Thoracic aorta (tissue), 2 donors: Measurements from ENCODE around the gene MTPN. TPM values are rescaled to one million over a fixed set of nuclear protein-coding genes. Genes with fewer than 3 reads are reported as not detected.

ENCODE experiments used
- ATAC-seq: fragments of 150-250 bp; one replicate; pipeline ENCODE4 v1.8.0; 2017; ENCODE audit warnings: low read depth; ENCODE audit not compliant: insufficient number of reproducible peaks, low FRiP score
- DNase-seq: peaks from one replicate; pipeline ENCODE4 v3.0.0-alpha.2; 2020; ENCODE audit warnings: low spot score
- H3K27ac ChIP-seq, 2 donors: fragments of 200-600 bp; sonication (generic); 1 replicate in 1 of 2; 2 replicates in 1 of 2; pipeline ENCODE4 v1.5.1; 2016; ENCODE audit warnings: mild to moderate bottlenecking in 2 of 2, moderate library complexity in 2 of 2
- H3K27me3 ChIP-seq: fragments of 200-600 bp; sonication (generic); replicated peaks from 2 replicates; pipeline ENCODE4 v1.6.0; 2016; ENCODE audit warnings: mild to moderate bottlenecking; ENCODE audit not compliant: insufficient read depth
- H3K36me3 ChIP-seq: fragments of 200-600 bp; sonication (generic); one replicate; pipeline ENCODE4 v1.5.1; 2016
- H3K4me1 ChIP-seq, 2 donors: fragments of 200-600 bp; sonication (generic); 1 replicate in 1 of 2; 2 replicates in 1 of 2; pipeline versions ENCODE4 v1.5.1 to v1.6.0; 2016; ENCODE audit warnings: low read depth in 2 of 2, mild to moderate bottlenecking in 1 of 2; ENCODE audit not compliant: control insufficient read depth in 1 of 2
- H3K4me3 ChIP-seq: fragments of 200-600 bp; sonication (generic); 2 replicates; pipeline ENCODE4 v1.5.1; 2016; ENCODE audit warnings: mild to moderate bottlenecking
- H3K9me3 ChIP-seq: fragments of 200-600 bp; sonication (generic); 2 replicates; pipeline ENCODE4 v1.5.1; 2016
- CTCF ChIP-seq: fragments of 200-600 bp; sonication (generic); IDR thresholded peaks from one replicate; pipeline ENCODE4 v1.5.1; 2019; ENCODE audit warnings: antibody characterized with exemption
- total RNA-seq, 2 donors: library from RNA; depleted of rRNA; stranded (reverse); fragments of >200 nt; gene quantifications; one replicate each; pipeline versions ENCODE4 v1.1.0 to v1.2.3, GENCODE V29; 2016

MTPN gene
- total RNA-seq, 2 donors from 2014 or later: 87.2 to 95.0 TPM

DNA sequence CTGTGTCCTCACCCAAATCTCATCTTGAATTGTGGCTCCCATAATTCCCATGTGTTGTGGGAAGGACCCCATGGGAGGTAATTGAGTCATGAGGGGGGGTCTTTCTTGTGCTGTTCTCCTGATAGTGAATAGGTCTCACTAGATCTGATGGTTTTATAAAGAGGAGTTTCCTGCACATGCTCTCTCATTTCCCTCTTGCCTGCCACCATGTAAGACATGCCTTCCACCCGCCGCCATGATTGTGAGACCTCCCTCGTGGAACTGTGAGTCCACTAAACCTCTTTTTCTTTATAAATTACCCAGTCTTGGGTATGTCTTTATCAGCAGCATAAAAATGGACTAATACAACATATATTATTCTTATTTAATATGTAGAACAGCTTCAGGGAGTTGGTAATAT lies 29.0 kb upstream of the MTPN start:
- Histone ChIP-seq H3K9me3 (no peaks in the 10 kb centered on the region), H3K27me3 (no peaks in the 10 kb centered on the region), H3K27ac (no peak overlapping the region), H3K4me3 (no peak overlapping the region), H3K36me3 (no peaks in the 10 kb centered on the region), H3K4me1 (no peaks in the 10 kb centered on the region)
- no peak for ATAC-seq
- DNase-seq: no peak
- TF ChIP-seq CTCF: no peak

- no peak for TF ChIP-seq CTCF
- Histone ChIP-seq H3K4me3 (no peak overlapping the region), H3K36me3 (no peaks in the 10 kb centered on the region), H3K27ac (no peak overlapping the region), H3K4me1 (no peaks in the 10 kb centered on the region), H3K9me3 (no peaks in the 10 kb centered on the region), H3K27me3 (no peaks in the 10 kb centered on the region)
- DNase-seq: no peak
- no peak for ATAC-seq
These were observed 26.9 kb upstream of the MTPN start for GRCh38 chr7:136004083-136004482.

DNA sequence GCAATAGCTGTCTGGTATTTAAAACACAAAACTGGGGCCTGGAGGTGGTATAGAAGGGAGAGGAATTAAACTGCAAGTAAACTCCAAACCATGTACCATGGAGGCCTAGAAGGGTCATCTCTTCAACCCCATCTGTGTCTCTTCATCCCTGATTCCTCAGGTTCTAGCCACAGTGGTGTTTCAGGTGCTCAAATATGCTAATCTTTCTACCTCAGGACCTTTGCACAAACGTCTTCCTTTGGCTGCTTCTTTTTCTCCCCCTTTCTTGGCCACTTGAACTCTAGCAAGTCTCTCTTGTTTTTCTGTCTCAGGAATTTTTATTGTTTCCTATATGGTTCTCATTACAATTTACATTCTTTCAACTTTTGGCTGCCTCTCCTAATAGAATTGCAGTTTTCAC lies 25.6 kb upstream of the MTPN start:
- no peaks in the 10 kb centered on the region for H3K9me3 ChIP-seq
- no peaks in the 10 kb centered on the region for H3K4me1 ChIP-seq
- no peaks in the 10 kb centered on the region for H3K27me3 ChIP-seq
- no peak for TF ChIP-seq CTCF
- no peak overlapping the region for H3K4me3 ChIP-seq
- H3K36me3 ChIP-seq: no peaks in the 10 kb centered on the region
- DNase-seq (no peak), ATAC-seq (no peak)
- no peak overlapping the region for H3K27ac ChIP-seq

DNA sequence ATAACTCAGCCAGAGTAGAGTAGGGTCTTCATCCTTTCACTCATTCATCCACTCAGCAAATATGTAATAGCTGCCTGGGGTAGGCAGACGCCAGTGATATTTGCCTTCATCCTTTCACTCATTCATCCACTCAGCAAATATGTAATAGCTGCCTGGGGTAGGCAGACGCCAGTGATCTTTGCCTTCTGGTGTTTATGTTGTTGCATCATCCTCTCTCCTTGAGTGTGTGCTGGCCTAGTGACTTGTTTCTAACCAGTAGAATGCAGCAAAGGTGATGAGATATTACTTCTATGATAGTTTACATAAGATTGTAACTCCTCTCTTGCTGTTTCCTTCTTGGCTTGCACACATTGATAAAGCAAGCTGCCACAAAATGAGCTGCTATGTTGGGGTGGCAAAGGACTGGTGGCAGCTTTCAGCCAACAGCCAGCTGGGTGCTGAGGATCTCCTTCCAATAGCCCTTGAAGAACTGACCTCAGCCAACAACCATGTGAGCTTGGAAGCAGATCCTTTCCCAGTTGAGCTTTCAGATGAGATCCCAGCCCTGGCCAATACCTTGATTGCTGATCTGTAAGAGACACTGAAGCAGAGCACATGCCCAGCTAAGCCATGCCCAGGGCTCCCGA lies 23.2 kb upstream of the MTPN start:
- DNase-seq (no peak), ATAC-seq (no peak)
- Histone ChIP-seq H3K27me3 (no peaks in the 10 kb centered on the region), H3K27ac (no peak overlapping the region), H3K9me3 (no peaks in the 10 kb centered on the region), H3K4me3 (no peak overlapping the region), H3K36me3 (no peaks in the 10 kb centered on the region), H3K4me1 (no peaks in the 10 kb centered on the region)
- no peak for TF ChIP-seq CTCF

DNA sequence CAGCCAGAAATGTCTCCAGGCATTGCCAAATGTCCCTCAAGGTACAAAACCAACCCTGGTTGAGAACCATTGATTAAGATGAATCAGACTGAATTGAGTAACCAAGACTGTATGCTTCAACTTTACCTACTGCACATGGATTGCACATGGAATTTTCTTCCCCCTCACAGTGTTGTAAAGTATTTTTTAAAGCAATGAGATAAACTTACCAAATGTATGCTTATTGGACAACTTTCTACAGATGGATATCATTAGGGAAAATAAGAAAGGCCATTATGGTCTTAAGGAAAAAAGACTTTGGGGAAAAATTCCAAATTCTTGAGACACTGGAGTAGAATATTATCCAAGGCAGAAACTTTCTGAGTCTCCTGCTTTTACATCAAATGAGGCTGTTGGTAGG lies 20.9 kb upstream of the MTPN start:
- Histone ChIP-seq H3K27me3 (no peaks in the 10 kb centered on the region), H3K27ac (no peak overlapping the region), H3K36me3 (no peaks in the 10 kb centered on the region), H3K4me3 (no peak overlapping the region), H3K4me1 (no peaks in the 10 kb centered on the region), H3K9me3 (no peaks in the 10 kb centered on the region)
- DNase-seq (no peak), ATAC-seq (no peak)
- TF ChIP-seq CTCF: no peak
